ENCODE measurements around the gene GPS1.

- TF ChIP-seq CTCF (IDR thresholded peaks at IDR 0.05; ENCODE audit: low read depth, low read length, missing input control) (no peak), TAF1 (conservative IDR thresholded peaks at IDR 0.05) (no peak), RAD21 (IDR thresholded peaks at IDR 0.05) (no peak), HNF4G (IDR thresholded peaks at IDR 0.05) (no peak), ZBTB33 (IDR thresholded peaks at IDR 0.05) (no peak), YY1 (IDR thresholded peaks at IDR 0.05) (no peak), MAX (IDR thresholded peaks at IDR 0.05) (no peak), EGR1 (IDR thresholded peaks at IDR 0.05; ENCODE audit: low read depth in 2 of 2) (no peak), GABPA (IDR thresholded peaks at IDR 0.05 in 1 of 2, conservative IDR thresholded peaks at IDR 0.05 in 1 of 2) (no peak), RXRA (IDR thresholded peaks at IDR 0.05) (no peak)
Measured at GRCh38 chr17:82096709-82097183, 45.0 kb downstream of the GPS1 start.

Measured in liver (tissue), 3 donors.